ENCODE data around the gene RNF43.
"Not testable (repeated sequence)": the region's sequence is repeated elsewhere in the genome, so short reads cannot be mapped to it uniquely, and the experiment has no call there.

The RNF43 gene

DNA sequence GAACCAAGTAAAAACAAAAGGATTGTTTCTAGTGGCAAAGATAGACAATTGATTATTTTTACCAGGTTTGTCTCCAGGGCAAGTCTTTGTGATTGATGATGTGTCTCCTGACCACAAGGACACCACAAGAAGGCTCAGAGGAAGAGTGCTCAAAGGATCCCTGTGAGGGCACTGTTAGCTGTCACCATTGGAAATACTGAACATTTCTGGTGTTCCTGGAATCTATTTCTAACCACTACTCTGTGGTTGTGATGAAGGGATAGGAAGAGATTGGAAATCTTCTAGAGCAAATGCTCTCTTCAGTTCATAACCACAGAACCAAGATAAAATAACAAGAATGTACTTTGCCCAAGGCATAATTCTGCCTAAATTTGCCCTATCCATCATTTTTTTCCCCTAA lies 15.3 kb downstream of the RNF43 start:
- Histone ChIP-seq H3K27me3 (peaks cover 86% of the 10 kb centered on the region), H3K36me3 (no peaks in the 10 kb centered on the region), H3K4me1 (no peaks in the 10 kb centered on the region), H3K9me3 (no peaks in the 10 kb centered on the region), H3K4me3 (ENCODE audit: low read depth, low read length) (no peak overlapping the region)
- DNase-seq, result no peak
- TF ChIP-seq CTCF (IDR thresholded peaks at IDR 0.05; ENCODE audit: low read depth, low read length), result no peak

GRCh38 chr17:58401287-58401686 lies 16.0 kb downstream of the RNF43 start:
- Histone ChIP-seq H3K4me3 (ENCODE audit: low read depth, low read length) (no peak overlapping the region), H3K9me3 (no peaks in the 10 kb centered on the region), H3K27me3 (peaks cover 91% of the 10 kb centered on the region), H3K4me1 (no peaks in the 10 kb centered on the region), H3K36me3 (no peaks in the 10 kb centered on the region)
- no peak for DNase-seq
- no peak for TF ChIP-seq CTCF (IDR thresholded peaks at IDR 0.05; ENCODE audit: low read depth, low read length)

GRCh38 chr17:58400826-58401225 lies 16.5 kb downstream of the RNF43 start:
- no peaks in the 10 kb centered on the region for H3K36me3 ChIP-seq
- no peaks in the 10 kb centered on the region for H3K4me1 ChIP-seq
- H3K27me3 ChIP-seq, result peaks cover 91% of the 10 kb centered on the region
- no peak for TF ChIP-seq CTCF (IDR thresholded peaks at IDR 0.05; ENCODE audit: low read depth, low read length)
- H3K4me3 ChIP-seq (ENCODE audit: low read depth, low read length), result no peak overlapping the region
- H3K9me3 ChIP-seq, result no peaks in the 10 kb centered on the region
- DNase-seq, result no peak

DNA sequence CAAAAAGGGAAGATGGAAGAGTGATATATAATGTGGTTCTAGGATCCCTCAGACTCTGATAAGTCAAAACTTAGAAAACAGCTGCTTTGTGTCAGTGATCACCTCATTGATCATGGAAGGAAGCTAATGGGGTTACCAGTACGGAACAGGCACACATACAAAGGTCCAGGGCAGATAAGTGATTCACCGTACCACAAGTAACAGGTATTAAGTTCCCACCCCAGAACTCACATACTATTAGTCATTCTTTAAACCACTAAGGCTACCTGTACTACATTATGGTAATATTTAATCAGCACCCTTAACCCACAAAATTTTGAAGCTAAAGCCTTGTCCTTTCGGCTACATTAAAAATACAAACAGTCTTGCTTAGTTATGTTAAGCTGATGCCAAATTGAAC lies 17.4 kb downstream of the RNF43 start:
- Histone ChIP-seq H3K9me3 (no peaks in the 10 kb centered on the region), H3K36me3 (no peaks in the 10 kb centered on the region), H3K27me3 (peaks cover 91% of the 10 kb centered on the region), H3K4me1 (no peaks in the 10 kb centered on the region), H3K4me3 (ENCODE audit: low read depth, low read length) (no peak overlapping the region)
- DNase-seq, result no peak
- no peak for TF ChIP-seq CTCF (IDR thresholded peaks at IDR 0.05; ENCODE audit: low read depth, low read length)

GRCh38 chr17:58398574-58399266 lies 18.6 kb downstream of the RNF43 start:
- peaks cover 93% of the 10 kb centered on the region for H3K27me3 ChIP-seq
- no peak overlapping the region for H3K4me3 ChIP-seq (ENCODE audit: low read depth, low read length)
- no peaks in the 10 kb centered on the region for H3K9me3 ChIP-seq
- H3K36me3 ChIP-seq, result no peaks in the 10 kb centered on the region
- H3K4me1 ChIP-seq, result no peaks in the 10 kb centered on the region
- no peak for DNase-seq
- no peak for TF ChIP-seq CTCF (IDR thresholded peaks at IDR 0.05; ENCODE audit: low read depth, low read length)

GRCh38 chr17:58397421-58397820 lies 19.9 kb downstream of the RNF43 start:
- not testable (repeated sequence) for DNase-seq
- H3K27me3 ChIP-seq, result peaks cover 93% of the 10 kb centered on the region

More at GRCh38 chr17:58397421-58397820, 19.9 kb downstream of the RNF43 start:
- not testable (repeated sequence) for H3K4me3 ChIP-seq (ENCODE audit: low read depth, low read length); H3K36me3 ChIP-seq; H3K9me3 ChIP-seq; H3K4me1 ChIP-seq
